ENCODE results near the gene BUD13. TPM values are rescaled to one million over a fixed set of nuclear protein-coding genes. Genes with fewer than 3 reads are reported as not detected.

The BUD13 gene
- total and polyA plus RNA-seq, 2 of the 4 experiments (the other 2 are of a cell fraction) = 11.2 to 14.0 TPM

DNA sequence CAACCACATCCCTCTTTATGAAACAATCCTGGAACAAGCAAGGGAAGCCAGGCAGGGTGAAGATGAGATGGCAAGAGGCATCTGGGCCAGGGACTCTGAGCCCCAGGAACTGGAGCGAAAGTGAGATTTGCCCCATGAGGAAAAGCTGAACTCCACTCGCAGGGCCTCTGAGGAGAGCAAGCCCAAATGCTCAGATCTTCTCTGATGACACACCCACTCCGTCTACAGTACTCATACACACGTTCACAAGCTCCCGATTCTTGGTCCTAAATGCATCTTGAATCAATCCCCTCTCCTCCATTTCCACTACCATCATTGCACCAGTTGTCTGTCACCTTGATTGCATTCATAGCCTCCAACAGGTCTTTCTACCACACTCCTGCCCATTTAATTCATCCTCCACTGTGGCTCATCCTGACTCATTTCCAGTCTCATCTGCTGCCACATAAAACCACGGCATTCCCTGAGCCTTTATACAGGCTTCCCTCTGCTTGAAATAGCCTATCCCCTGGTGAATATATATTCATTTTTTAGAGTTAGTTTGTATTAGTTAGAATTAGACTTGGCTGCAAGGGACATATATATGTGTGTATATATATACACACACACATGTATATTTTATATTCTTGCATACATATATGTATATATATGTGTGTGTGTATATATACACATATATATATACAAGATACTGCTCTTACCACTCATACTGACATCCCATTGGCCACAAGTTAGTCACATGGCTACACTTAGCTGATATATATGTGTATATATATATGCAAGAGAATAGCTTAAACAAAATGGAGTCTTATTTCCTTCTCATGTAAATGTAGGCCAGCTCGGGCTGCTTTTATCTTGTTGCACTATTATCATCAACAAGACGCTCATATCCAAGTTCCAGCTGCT, 20.3 kb upstream of the BUD13 start:
- Histone ChIP-seq H3K4me2 (ENCODE audit: low read depth, low read length) (no peak overlapping the region), H2AFZ (replicated peaks; ENCODE audit: low read length, poor library complexity) (peak overlapping the region; percentile 85), H2AK5ac (ENCODE audit: low read depth, low read length) (peak overlapping the region; percentile 40; the same call in 1 of the 2 replicates), H3K4me3 (ENCODE audit: insufficient read depth, low read depth, low read length) (no peak overlapping the region), H3K79me1 (ENCODE audit: low read depth in 1 of 2, low read length in 2 of 2) (peaks cover 3 to 7% of the 10 kb centered on the region in 2 experiments; a peak in 3 of 4 replicates), H3K27ac (ENCODE audit: insufficient read depth, low read length) (no peak overlapping the region), H3K4ac (ENCODE audit: low read depth, low read length) (no peak overlapping the region), H3K18ac (ENCODE audit: low read depth, low read length) (no peak overlapping the region), H3K23ac (ENCODE audit: low read depth, low read length) (no peak overlapping the region), H4K91ac (ENCODE audit: insufficient read depth, low read depth, low read length) (peak overlapping the region; percentile 13; the same call in 1 of the 2 replicates), H4K5ac (ENCODE audit: low read depth, low read length) (peak overlapping the region; percentile 9; the same call in 1 of the 2 replicates), H3K9ac (ENCODE audit: low read depth, low read length) (no peak overlapping the region), H3K4me1 (ENCODE audit: control insufficient read depth, insufficient read depth, low read length) (peaks cover 4% of the 10 kb centered on the region), H3K27me3 (ENCODE audit: control insufficient read depth, insufficient read depth, low read length) (no peaks in the 10 kb centered on the region), H2AK9ac (replicated peaks; ENCODE audit: low read depth, low read length, poor library complexity) (no peak overlapping the region), H3K9me1 (ENCODE audit: insufficient read depth, low read length) (peaks cover 10% of the 10 kb centered on the region), H3K9me3 (ENCODE audit: control insufficient read depth, insufficient read depth, low read length) (no peaks in the 10 kb centered on the region), H3K14ac (replicated peaks; ENCODE audit: low read depth, low read length) (no peak overlapping the region), H2BK15ac (ENCODE audit: low read depth, low read length) (no peak overlapping the region; the same call in 2 of the 3 replicates), H2BK120ac (ENCODE audit: low read depth, low read length) (no peak overlapping the region), H2BK5ac (ENCODE audit: low read depth, low read length, poor library complexity, severe bottlenecking) (no peak overlapping the region), H4K8ac (ENCODE audit: low read depth in 2 of 2, low read length in 2 of 2) (peak overlapping the region in 1 of 2 experiments; percentile 82; a peak in 2 of 4 replicates), H3K56ac (ENCODE audit: extremely low read depth, insufficient read depth, low read length) (no peak overlapping the region), H4K20me1 (ENCODE audit: insufficient read depth, low read length) (no peaks in the 10 kb centered on the region), H2BK20ac (ENCODE audit: low read depth, low read length) (no peak overlapping the region), H3K36me3 (ENCODE audit: control insufficient read depth, insufficient read depth, low read length) (no peaks in the 10 kb centered on the region)
- CTCF ChIA-PET = interaction anchor here (0.9 to 1.7 kb wide), 2 partner anchors 43 to 313 kb away, joined by 3 to 6 read pairs; no protein-coding TSS in a partner anchor
- in situ Hi-C loops (cut with MboI; ENCODE audit: low sequenced_read_pairs) (loop anchor here (5.0 kb wide), 1 partner anchor 309 kb away; no protein-coding TSS in a partner anchor), intact Hi-C loops (cut with micrococcal nuclease) (loop anchor here (1.0 to 5.0 kb wide), 2 partner anchors 79 to 433 kb away; no protein-coding TSS in a partner anchor), dilution Hi-C loops (cut with HindIII; ENCODE audit: low sequenced_read_pairs, unreplicated experiment) (no loop called here)
- peak; percentile 21; the same call in 1 of the 2 replicates for ATAC-seq (ENCODE audit: low read depth)
- WGBS, 2 experiments (ENCODE audit: extremely low coverage in 2 of 2, insufficient read length in 1 of 2) = 93% methylated on average over 3 of the region's 8 CpGs; no CpG with 5 or more reads in 1 of the 2 experiments
- BruUV-seq (replicated peaks) = no TSS peak
- DNase-seq = peak; percentile 73
- POLR2A ChIA-PET (ENCODE audit: unreplicated experiment) = interaction anchor here (0.7 kb wide), 1 partner anchor 43 kb away, joined by 3 read pairs; no protein-coding TSS in a partner anchor
- TF ChIP-seq MAFK (IDR thresholded peaks at IDR 0.05; ENCODE audit: low read depth, low read length) = no peak
- TF ChIP-seq NFE2L2 (IDR thresholded peaks at IDR 0.05; ENCODE audit: low read depth, low read length) = no peak
- TF ChIP-seq BHLHE40 (IDR thresholded peaks at IDR 0.05; ENCODE audit: low read depth, low read length) = no peak
- TF ChIP-seq MAZ (IDR thresholded peaks at IDR 0.05; ENCODE audit: borderline replicate concordance, low read depth, low read length) = no peak
- no peak for TF ChIP-seq FOS (IDR thresholded peaks at IDR 0.05; ENCODE audit: low read depth, low read length)
- TF ChIP-seq POLR2A (IDR thresholded peaks at IDR 0.05; ENCODE audit: low read depth, low read length) = no peak
- TF ChIP-seq, protein P1, sequence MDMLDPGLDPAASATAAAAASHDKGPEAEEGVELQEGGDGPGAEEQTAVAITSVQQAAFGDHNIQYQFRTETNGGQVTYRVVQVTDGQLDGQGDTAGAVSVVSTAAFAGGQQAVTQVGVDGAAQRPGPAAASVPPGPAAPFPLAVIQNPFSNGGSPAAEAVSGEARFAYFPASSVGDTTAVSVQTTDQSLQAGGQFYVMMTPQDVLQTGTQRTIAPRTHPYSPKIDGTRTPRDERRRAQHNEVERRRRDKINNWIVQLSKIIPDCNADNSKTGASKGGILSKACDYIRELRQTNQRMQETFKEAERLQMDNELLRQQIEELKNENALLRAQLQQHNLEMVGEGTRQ (IDR thresholded peaks at IDR 0.05; ENCODE audit: low read depth, low read length) = no peak

Data from IMR-90 (cell line).